Karpas-422 (cell line): ENCODE results near the gene GIPC1. TPM values are rescaled to one million over a fixed set of nuclear protein-coding genes. Genes with fewer than 3 reads are reported as not detected.
A peak's percentile ranks its signal among the peaks of the same experiment; 100 is the strongest.

Source experiments
- DNase-seq: peaks from one replicate; pipeline ENCODE4 v3.0.0-alpha.2; 2015
- H2AFZ ChIP-seq: fragments of 200-600 bp; sonication (generic); 2 replicates; pipeline ENCODE4 v1.6.1; 2014; ENCODE audit warnings: antibody characterized with exemption, low read length, mixed read lengths
- H3K27ac ChIP-seq: fragments of 200-600 bp; sonication (generic); 2 replicates; pipeline ENCODE4 v1.5.1; 2014; ENCODE audit warnings: mild to moderate bottlenecking, low read length, moderate library complexity
- H3K27me3 ChIP-seq: fragments of 200-600 bp; sonication (generic); 2 replicates; pipeline ENCODE4 v1.6.1; 2014; ENCODE audit warnings: low read length, mixed read lengths
- H3K36me3 ChIP-seq: fragments of 200-600 bp; sonication (generic); 2 replicates; pipeline ENCODE4 v1.6.1; 2014; ENCODE audit warnings: low read length, mixed read lengths; ENCODE audit not compliant: insufficient read depth
- H3K4me1 ChIP-seq: fragments of 200-600 bp; sonication (generic); 2 replicates; pipeline ENCODE4 v1.6.1; 2014; ENCODE audit warnings: mild to moderate bottlenecking, low read length, mixed read lengths
- H3K4me2 ChIP-seq: fragments of 200-600 bp; sonication (generic); 2 replicates; pipeline ENCODE4 v1.6.1; 2014; ENCODE audit warnings: low read length, low read depth, mild to moderate bottlenecking; ENCODE audit not compliant: poor library complexity, severe bottlenecking
- H3K4me3 ChIP-seq: fragments of 200-600 bp; sonication (generic); 2 replicates; pipeline ENCODE4 v1.5.1; 2014; ENCODE audit warnings: mild to moderate bottlenecking, antibody characterized with exemption, low read length, mixed read lengths
- H3K79me2 ChIP-seq: fragments of 200-600 bp; sonication (generic); 2 replicates; pipeline ENCODE4 v1.6.1; 2014; ENCODE audit warnings: mild to moderate bottlenecking, low read length, mixed read lengths
- H3K9ac ChIP-seq: fragments of 200-600 bp; sonication (generic); 2 replicates; pipeline ENCODE4 v1.6.0; 2014; ENCODE audit warnings: low read length
- H3K9me2 ChIP-seq: fragments of 200-600 bp; sonication (generic), shearing (Covaris generic); replicated peaks from 2 replicates; pipeline ENCODE4 v1.6.0; 2014; ENCODE audit warnings: mild to moderate bottlenecking, low read length, moderate library complexity; ENCODE audit not compliant: insufficient read depth
- H3K9me3 ChIP-seq: fragments of 300-700, 200-600 bp; sonication (generic); 2 replicates; pipeline ENCODE4 v1.6.1; 2014; ENCODE audit warnings: low read length, mixed read lengths
- H4K20me1 ChIP-seq: fragments of 200-600 bp; sonication (generic); 2 replicates; pipeline ENCODE4 v1.6.1; 2014; ENCODE audit warnings: mild to moderate bottlenecking, antibody characterized with exemption, low read length, low read depth; ENCODE audit not compliant: insufficient read depth
- total RNA-seq: library from RNA; depleted of rRNA; stranded (reverse); fragments of >200 nt; shearing (Covaris generic); gene quantifications from 2 replicates; pipeline ENCODE4 v1.2.3, GENCODE V29; 2014; ENCODE audit warnings: low replicate concordance

GIPC1 gene
- total RNA-seq, 1 experiment from 2014 or later = 1.9 TPM

DNA sequence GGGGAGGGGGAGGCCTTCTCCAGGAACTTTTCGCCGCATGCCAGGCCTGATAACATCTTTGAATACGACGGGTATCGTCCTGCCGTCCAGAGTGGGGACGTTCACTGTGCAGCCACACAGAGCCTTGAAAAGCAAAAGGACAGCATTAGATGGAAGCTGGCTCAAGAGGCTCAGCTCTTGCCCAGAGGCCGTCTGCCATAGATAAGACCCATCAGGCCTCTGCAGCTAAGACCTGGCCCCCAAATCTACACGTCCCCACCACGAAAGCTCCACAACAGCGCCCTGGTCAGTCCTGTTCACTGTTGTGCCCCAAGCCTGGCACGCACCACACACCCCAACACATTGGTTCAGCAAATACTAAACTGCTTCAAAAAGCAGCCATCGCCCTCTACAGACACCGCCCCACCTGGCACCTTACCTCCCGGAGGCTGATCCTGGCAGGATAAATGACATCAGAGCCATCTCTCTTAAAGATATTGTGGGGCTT is 20.2 kb upstream of the GIPC1 start:
- Histone ChIP-seq H2AFZ (no peak overlapping the region), H3K27ac (no peak overlapping the region), H3K4me3 (peak overlapping the region; percentile 85; the same call in 1 of the 2 replicates), H3K79me2 (peaks cover 21% of the 10 kb centered on the region), H3K4me1 (peaks cover 22% of the 10 kb centered on the region), H3K9me3 (no peaks in the 10 kb centered on the region), H3K9me2 (no peaks in the 10 kb centered on the region), H4K20me1 (peaks cover 28% of the 10 kb centered on the region), H3K9ac (no peak overlapping the region), H3K36me3 (peaks cover 25% of the 10 kb centered on the region), H3K4me2 (peak overlapping the region; percentile 93), H3K27me3 (no peaks in the 10 kb centered on the region)
- no peak for DNase-seq

DNA sequence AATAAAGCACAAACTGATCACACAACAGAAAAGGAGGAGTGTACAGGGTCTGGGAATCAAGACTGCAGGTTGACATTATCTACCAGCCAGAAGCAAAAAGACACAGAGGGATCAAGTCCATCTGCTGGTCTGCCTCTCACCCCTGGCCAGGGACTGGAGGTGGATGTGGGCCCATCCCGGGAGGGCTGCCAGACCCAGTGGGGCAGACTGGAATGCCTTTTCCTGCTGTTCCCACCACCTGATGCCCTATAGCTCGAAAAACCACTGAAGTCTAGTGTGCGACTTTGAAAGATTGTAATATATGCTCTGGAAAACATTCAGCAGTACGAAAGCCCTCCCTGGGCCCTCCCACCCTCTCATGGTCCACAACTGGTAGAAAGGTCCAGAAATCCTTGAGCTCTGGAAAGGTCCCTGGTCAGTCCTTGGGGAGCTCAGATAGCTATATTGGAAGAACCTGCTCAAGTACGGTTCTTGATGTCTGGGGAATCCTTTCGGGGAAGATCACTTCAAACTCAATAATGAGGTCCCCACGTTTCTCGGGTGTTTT is 19.6 kb upstream of the GIPC1 start:
- Histone ChIP-seq H3K4me2 (no peak overlapping the region), H3K4me1 (peaks cover 22% of the 10 kb centered on the region), H3K9ac (no peak overlapping the region), H3K79me2 (peaks cover 21% of the 10 kb centered on the region), H2AFZ (no peak overlapping the region), H4K20me1 (peaks cover 28% of the 10 kb centered on the region), H3K27ac (no peak overlapping the region), H3K4me3 (no peak overlapping the region), H3K27me3 (no peaks in the 10 kb centered on the region), H3K9me2 (no peaks in the 10 kb centered on the region), H3K9me3 (no peaks in the 10 kb centered on the region), H3K36me3 (peaks cover 25% of the 10 kb centered on the region)
- no peak for DNase-seq

DNA sequence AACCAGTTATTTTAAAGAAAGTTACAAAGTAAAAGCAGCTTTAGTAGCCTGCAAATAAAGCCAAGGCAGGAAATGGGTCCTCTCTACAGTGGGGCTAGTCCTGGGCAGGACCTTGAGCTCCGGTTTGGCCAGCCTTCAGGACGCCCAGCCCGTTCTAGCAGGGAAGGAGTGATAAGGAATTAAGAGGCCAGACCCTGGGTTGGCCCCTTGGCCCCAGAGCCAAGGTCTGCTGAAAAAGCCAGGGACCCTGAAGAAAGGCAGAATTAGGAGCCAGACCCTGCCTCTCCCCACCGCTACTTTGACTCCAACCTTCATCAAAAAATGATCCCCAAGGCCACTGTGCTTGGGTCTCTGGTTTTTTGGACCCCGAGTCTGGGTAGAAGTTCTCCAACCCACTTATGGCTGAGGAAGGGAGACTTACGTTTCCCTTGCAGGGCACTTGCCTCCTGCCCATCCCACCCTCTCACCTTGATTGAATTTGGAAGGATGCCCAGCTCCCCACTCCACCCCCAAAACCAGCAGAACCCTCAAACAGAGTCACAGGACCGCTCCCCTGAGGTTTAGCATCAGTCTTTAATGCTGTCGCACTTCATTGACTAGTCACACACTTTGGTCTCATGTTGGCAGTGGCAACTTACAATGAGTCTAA is 18.4 kb upstream of the GIPC1 start:
- peaks cover 25% of the 10 kb centered on the region for H3K36me3 ChIP-seq
- no peak for DNase-seq
- no peak overlapping the region for H3K4me2 ChIP-seq
- H3K27ac ChIP-seq = no peak overlapping the region
- H3K4me1 ChIP-seq = peaks cover 22% of the 10 kb centered on the region
- H4K20me1 ChIP-seq = peaks cover 28% of the 10 kb centered on the region
- no peaks in the 10 kb centered on the region for H3K9me3 ChIP-seq
- H3K4me3 ChIP-seq = no peak overlapping the region
- H3K9me2 ChIP-seq = no peaks in the 10 kb centered on the region
- peaks cover 21% of the 10 kb centered on the region for H3K79me2 ChIP-seq
- no peak overlapping the region for H3K9ac ChIP-seq
- H2AFZ ChIP-seq = no peak overlapping the region
- no peaks in the 10 kb centered on the region for H3K27me3 ChIP-seq

- no peak overlapping the region for H3K4me2 ChIP-seq
- peaks cover 25% of the 10 kb centered on the region for H3K36me3 ChIP-seq
- H4K20me1 ChIP-seq = peaks cover 26% of the 10 kb centered on the region
- no peak overlapping the region for H2AFZ ChIP-seq
- no peaks in the 10 kb centered on the region for H3K9me2 ChIP-seq
- H3K27me3 ChIP-seq = no peaks in the 10 kb centered on the region
- H3K9ac ChIP-seq = no peak overlapping the region
- H3K4me1 ChIP-seq = peaks cover 17% of the 10 kb centered on the region
- no peak overlapping the region for H3K4me3 ChIP-seq
- DNase-seq = no peak
- H3K27ac ChIP-seq = no peak overlapping the region
- peaks cover 14% of the 10 kb centered on the region for H3K79me2 ChIP-seq
- no peaks in the 10 kb centered on the region for H3K9me3 ChIP-seq
Measured at GRCh38 chr19:14512406-14512961, 16.6 kb upstream of the GIPC1 start.

- Histone ChIP-seq H3K4me1 (peaks cover 6% of the 10 kb centered on the region), H3K9me2 (no peaks in the 10 kb centered on the region), H3K27ac (no peak overlapping the region), H3K9me3 (no peaks in the 10 kb centered on the region), H3K36me3 (peaks cover 18% of the 10 kb centered on the region), H3K27me3 (no peaks in the 10 kb centered on the region), H3K9ac (no peak overlapping the region), H2AFZ (no peak overlapping the region), H4K20me1 (peaks cover 13% of the 10 kb centered on the region), H3K4me3 (no peak overlapping the region), H3K79me2 (peaks cover 1% of the 10 kb centered on the region; the same call in 1 of the 2 replicates), H3K4me2 (no peak overlapping the region)
- DNase-seq = no peak
Measured at GRCh38 chr19:14511229-14511593, 15.3 kb upstream of the GIPC1 start.

DNA sequence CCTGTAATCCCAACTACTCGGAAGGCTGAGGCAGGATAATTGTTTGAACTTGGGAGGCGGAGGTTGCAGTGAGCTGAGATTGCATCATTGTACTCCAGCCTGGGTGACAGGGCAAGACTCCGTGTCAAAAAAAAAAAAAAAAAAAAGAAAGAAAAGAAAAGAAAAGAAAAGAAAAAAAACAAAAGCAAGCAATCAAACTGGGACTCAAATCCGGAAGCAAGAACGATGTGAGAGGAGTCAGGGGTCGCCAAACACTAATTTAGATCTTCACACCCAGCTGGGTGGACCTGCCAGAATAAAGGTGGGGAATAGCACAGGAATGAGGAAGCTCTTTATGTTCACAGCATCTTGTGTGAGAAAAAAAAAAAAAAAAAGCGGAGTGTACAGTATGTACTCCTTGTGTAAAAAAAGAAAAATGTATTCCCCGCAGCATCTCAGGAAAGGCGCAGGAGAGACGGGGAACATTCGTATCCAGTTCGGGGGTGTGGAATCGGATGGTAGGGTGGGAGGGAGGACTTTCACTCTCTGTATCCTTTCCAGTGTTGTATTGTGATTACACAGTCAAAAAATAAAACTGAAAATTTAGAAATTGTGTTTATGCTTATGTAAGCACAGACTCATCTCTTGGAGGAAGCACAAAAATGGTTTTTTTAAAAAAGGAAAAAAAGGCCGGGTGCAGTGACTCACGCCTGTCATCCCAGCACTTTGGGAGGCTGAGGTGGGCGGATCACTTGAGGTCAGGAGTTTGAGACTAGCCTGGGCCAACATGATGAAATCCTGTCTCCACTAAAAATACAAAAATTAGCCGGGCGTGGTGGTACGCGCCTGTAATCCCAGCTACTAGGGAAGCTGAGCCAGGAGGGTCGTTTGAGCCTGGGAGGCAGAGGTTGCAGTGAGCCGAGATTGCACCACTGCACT is 14.6 kb upstream of the GIPC1 start:
- H3K27me3 ChIP-seq = no peaks in the 10 kb centered on the region
- no peak overlapping the region for H3K4me3 ChIP-seq
- H3K4me1 ChIP-seq = peaks cover 3% of the 10 kb centered on the region; the same call in 1 of the 2 replicates
- H4K20me1 ChIP-seq = peaks cover 7% of the 10 kb centered on the region; the same call in 1 of the 2 replicates
- no peak overlapping the region for H3K9ac ChIP-seq
- no peaks in the 10 kb centered on the region for H3K9me2 ChIP-seq
- H3K27ac ChIP-seq = no peak overlapping the region
- H3K79me2 ChIP-seq = no peaks in the 10 kb centered on the region
- no peaks in the 10 kb centered on the region for H3K9me3 ChIP-seq
- no peak overlapping the region for H2AFZ ChIP-seq
- no peak overlapping the region for H3K4me2 ChIP-seq
- H3K36me3 ChIP-seq = peaks cover 12% of the 10 kb centered on the region
- DNase-seq = no peak

- Histone ChIP-seq H3K4me3 (no peak overlapping the region), H3K9ac (no peak overlapping the region), H4K20me1 (no peaks in the 10 kb centered on the region), H3K4me2 (no peak overlapping the region), H3K36me3 (no peaks in the 10 kb centered on the region), H3K79me2 (no peaks in the 10 kb centered on the region), H3K27ac (no peak overlapping the region), H3K9me2 (no peaks in the 10 kb centered on the region), H2AFZ (no peak overlapping the region), H3K9me3 (no peaks in the 10 kb centered on the region), H3K4me1 (peaks cover 2% of the 10 kb centered on the region; the same call in 1 of the 2 replicates), H3K27me3 (no peaks in the 10 kb centered on the region)
- no peak for DNase-seq
Measured at GRCh38 chr19:14507704-14508542, 12.0 kb upstream of the GIPC1 start.
